Stimulated activated CD8-positive, alpha-beta memory T cell treated with anti-CD3 and anti-CD28 coated beads, Interleukin-4, amount 100 ng/mL, for 48 hours (primary cell): ENCODE data around the gene HOXA3.

ENCODE experiments used
- DNase-seq: peaks from one replicate; pipeline ENCODE4 v3.0.0-alpha.2; 2020

HOXA3 gene

GRCh38 chr7:27099453-27100370 is 52.7 kb downstream of the HOXA3 start:
- no peak for DNase-seq

- DNase-seq: no peak
These were observed 53.6 kb downstream of the HOXA3 start for GRCh38 chr7:27098578-27099451.

- DNase-seq: no peak
These were observed 54.5 kb downstream of the HOXA3 start for GRCh38 chr7:27097686-27098577.

GRCh38 chr7:27096768-27097514 is 55.4 kb downstream of the HOXA3 start:
- DNase-seq: no peak

- DNase-seq: peak; percentile 80
These were observed 56.3 kb downstream of the HOXA3 start, which contains the start of gene HOXA1 for GRCh38 chr7:27095897-27096767. Gene HOXA1 (minus strand): TSS chr7:27096000. CDS start chr7:27095912, 88 bp downstream.

- DNase-seq: no peak
These were observed 57.1 kb downstream of the HOXA3 start for GRCh38 chr7:27095050-27095896.

GRCh38 chr7:27094304-27095049 is 57.9 kb downstream of the HOXA3 start:
- DNase-seq: no peak

GRCh38 chr7:27093184-27093895 is 59.0 kb downstream of the HOXA3 start:
- no peak for DNase-seq

- DNase-seq: no peak
These were observed 59.6 kb downstream of the HOXA3 start for GRCh38 chr7:27092819-27093110.

GRCh38 chr7:27091941-27092818 is 60.2 kb downstream of the HOXA3 start:
- DNase-seq: no peak

GRCh38 chr7:27091105-27091504 is 61.3 kb downstream of the HOXA3 start:
- no peak for DNase-seq

GRCh38 chr7:27088002-27088922 is 64.1 kb downstream of the HOXA3 start:
- DNase-seq: no peak

- no peak for DNase-seq
These were observed 68.7 kb downstream of the HOXA3 start for GRCh38 chr7:27083646-27084045.

- DNase-seq: no peak
These were observed 70.2 kb downstream of the HOXA3 start for GRCh38 chr7:27082171-27082570.

- no peak for DNase-seq
These were observed 71.4 kb downstream of the HOXA3 start for GRCh38 chr7:27080844-27081436.
